ENCODE results near the gene GAS7.
"Not testable (repeated sequence)": the region's sequence is repeated elsewhere in the genome, so short reads cannot be mapped to it uniquely, and the experiment has no call there.

The GAS7 gene

GRCh38 chr17:10021272-10021984 is 177.0 kb downstream of the GAS7 start:
- no peak for DNase-seq (ENCODE audit: low spot score)

GRCh38 chr17:10019941-10020451 is 178.4 kb downstream of the GAS7 start:
- no peak for DNase-seq (ENCODE audit: low spot score)

GRCh38 chr17:10018461-10018891 is 179.9 kb downstream of the GAS7 start:
- no peak for DNase-seq (ENCODE audit: low spot score)

GRCh38 chr17:10016958-10017570 is 181.3 kb downstream of the GAS7 start:
- DNase-seq (ENCODE audit: low spot score): not testable (repeated sequence)

GRCh38 chr17:10013365-10014112 is 184.9 kb downstream of the GAS7 start:
- no peak for DNase-seq (ENCODE audit: low spot score)

- DNase-seq (ENCODE audit: low spot score): no peak
Measured at GRCh38 chr17:10010752-10011151, 187.7 kb downstream of the GAS7 start.

GRCh38 chr17:10003705-10004104 is 194.7 kb downstream of the GAS7 start:
- no peak for DNase-seq (ENCODE audit: low spot score)

- DNase-seq (ENCODE audit: low spot score): not testable (repeated sequence)
Measured at GRCh38 chr17:10002567-10003360, 195.6 kb downstream of the GAS7 start.

- DNase-seq (ENCODE audit: low spot score): no peak
Measured at GRCh38 chr17:10001306-10001873, 197.0 kb downstream of the GAS7 start.

GRCh38 chr17:9999919-10000695 is 198.3 kb downstream of the GAS7 start:
- no peak for DNase-seq (ENCODE audit: low spot score)

- no peak for DNase-seq (ENCODE audit: low spot score)
Measured at GRCh38 chr17:9998060-9998459, 200.3 kb downstream of the GAS7 start.

- no peak for DNase-seq (ENCODE audit: low spot score)
Measured at GRCh38 chr17:9994761-9995160, 203.6 kb downstream of the GAS7 start.

- no peak for DNase-seq (ENCODE audit: low spot score)
Measured at GRCh38 chr17:9991796-9992195, 206.6 kb downstream of the GAS7 start.

GRCh38 chr17:9991351-9991750 is 207.1 kb downstream of the GAS7 start:
- no peak for DNase-seq (ENCODE audit: low spot score)

GRCh38 chr17:9987779-9988585 is 210.4 kb downstream of the GAS7 start:
- peak; percentile 18 for DNase-seq (ENCODE audit: low spot score)

GRCh38 chr17:9986754-9987382 is 211.5 kb downstream of the GAS7 start:
- DNase-seq (ENCODE audit: low spot score): no peak

GRCh38 chr17:9985646-9986045 is 212.8 kb downstream of the GAS7 start:
- no peak for DNase-seq (ENCODE audit: low spot score)

GRCh38 chr17:9984768-9985167 is 213.6 kb downstream of the GAS7 start:
- DNase-seq (ENCODE audit: low spot score): no peak

GRCh38 chr17:9982159-9982558 is 216.2 kb downstream of the GAS7 start:
- no peak for DNase-seq (ENCODE audit: low spot score)
